ENCODE measurements around the gene DPYD. TPM values are rescaled to one million over a fixed set of nuclear protein-coding genes. Genes with fewer than 3 reads are reported as not detected.

The DPYD gene
- total and polyA plus RNA-seq, 8 donors, result 2.7 to 24.5 (median 9.4) TPM

GRCh38 chr1:97337250-97338030 is 583.4 kb downstream of the DPYD start:
- no peak for FAIRE-seq
- no peak for DNase-seq
- TF ChIP-seq CTCF (IDR thresholded peaks at IDR 0.05), result no peak
- no peaks in the 10 kb centered on the region for H3K27me3 ChIP-seq
- H3K36me3 ChIP-seq, result no peaks in the 10 kb centered on the region
- H3K27ac ChIP-seq, result no peak overlapping the region
- WGBS, 2 donors, result 73 to 80% methylated on average over 6 of the region's 6 CpGs
- no peak overlapping the region for H3K4me3 ChIP-seq
- H3K4me1 ChIP-seq, result no peaks in the 10 kb centered on the region
- peak in 1 of 4 donors; percentile 15 for ATAC-seq
- no peaks in the 10 kb centered on the region for H3K9me3 ChIP-seq
- intact Hi-C loops (cut with DNase I), result no loop called here

- WGBS, 2 donors, result 86 to 94% methylated on average over 4 of the region's 4 CpGs
- Histone ChIP-seq H3K4me1 (no peaks in the 10 kb centered on the region), H3K36me3 (no peaks in the 10 kb centered on the region), H3K9me3 (no peaks in the 10 kb centered on the region), H3K27me3 (no peaks in the 10 kb centered on the region), H3K4me3 (no peak overlapping the region), H3K27ac (no peak overlapping the region)
- no peak for TF ChIP-seq CTCF (IDR thresholded peaks at IDR 0.05)
- ATAC-seq (no peak), FAIRE-seq (no peak), DNase-seq (no peak)
- intact Hi-C loops (cut with DNase I), result no loop called here
Measured at GRCh38 chr1:97334454-97334853, 586.4 kb downstream of the DPYD start.

- ATAC-seq (no peak), DNase-seq (no peak), FAIRE-seq (no peak)
- Histone ChIP-seq H3K4me1 (no peaks in the 10 kb centered on the region), H3K27ac (no peak overlapping the region), H3K4me3 (no peak overlapping the region), H3K9me3 (no peaks in the 10 kb centered on the region), H3K27me3 (no peaks in the 10 kb centered on the region), H3K36me3 (no peaks in the 10 kb centered on the region)
- intact Hi-C loops (cut with DNase I), result no loop called here
- no peak for TF ChIP-seq CTCF (IDR thresholded peaks at IDR 0.05)
Measured at GRCh38 chr1:97332716-97333115, 588.1 kb downstream of the DPYD start.

GRCh38 chr1:97331165-97331564 is 589.7 kb downstream of the DPYD start:
- Histone ChIP-seq H3K27me3 (no peaks in the 10 kb centered on the region), H3K4me3 (no peak overlapping the region), H3K27ac (no peak overlapping the region), H3K9me3 (no peaks in the 10 kb centered on the region), H3K36me3 (no peaks in the 10 kb centered on the region), H3K4me1 (no peaks in the 10 kb centered on the region)
- no peak for ATAC-seq
- no peak for TF ChIP-seq CTCF (IDR thresholded peaks at IDR 0.05)
- intact Hi-C loops (cut with DNase I), result no loop called here
- FAIRE-seq, result no peak
- 90% methylated on average over 8 of the region's 8 CpGs for WGBS, 2 donors
- DNase-seq, result no peak

- Histone ChIP-seq H3K36me3 (no peaks in the 10 kb centered on the region), H3K9me3 (no peaks in the 10 kb centered on the region), H3K27ac (no peak overlapping the region), H3K4me1 (no peaks in the 10 kb centered on the region), H3K4me3 (no peak overlapping the region), H3K27me3 (no peaks in the 10 kb centered on the region)
- intact Hi-C loops (cut with DNase I), result no loop called here
- peak in 1 of 6 donors; percentile 5 for DNase-seq
- FAIRE-seq, result no peak
- no peak for TF ChIP-seq CTCF (IDR thresholded peaks at IDR 0.05)
- peak; percentile 57 to 86 (median 74) for ATAC-seq
- WGBS, 2 donors, result 16 to 20% methylated on average over 4 of the region's 4 CpGs
Measured at GRCh38 chr1:97314685-97315084, 606.1 kb downstream of the DPYD start.

Measured in pancreas (tissue), 10 donors.